ENCODE data around the gene CLSTN2.

CLSTN2 gene

DNA sequence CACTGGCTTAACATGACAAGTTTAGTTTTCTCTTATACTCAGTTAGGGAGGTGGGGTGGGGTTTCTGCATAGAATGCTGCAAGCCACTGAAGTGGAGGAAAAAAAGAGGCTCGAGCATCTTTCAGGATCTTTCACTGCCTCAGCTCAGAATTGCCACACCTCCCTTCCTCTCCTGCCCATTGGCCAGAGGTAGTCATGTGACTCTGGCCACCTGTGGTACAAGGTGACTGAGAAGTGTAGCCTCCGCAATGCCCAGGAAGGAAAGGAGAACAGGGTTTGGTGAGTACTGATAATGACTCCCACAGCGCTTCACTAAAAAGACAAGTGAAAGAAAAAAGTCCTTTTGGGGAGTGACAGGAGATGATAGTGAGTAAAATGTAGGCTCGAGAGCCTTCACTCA lies 618.6 kb downstream of the CLSTN2 start:
- no peak for TF ChIP-seq JUND (IDR thresholded peaks at IDR 0.05; ENCODE audit: low read depth)
- in situ Hi-C loops (cut with HindIII; ENCODE audit: low pct_unique_long_range_greater_than_20kb, low sequenced_read_pairs): no loop called here
- DNase-seq (ENCODE audit: low read depth in 1 of 2, low spot score in 1 of 2): no peak

DNA sequence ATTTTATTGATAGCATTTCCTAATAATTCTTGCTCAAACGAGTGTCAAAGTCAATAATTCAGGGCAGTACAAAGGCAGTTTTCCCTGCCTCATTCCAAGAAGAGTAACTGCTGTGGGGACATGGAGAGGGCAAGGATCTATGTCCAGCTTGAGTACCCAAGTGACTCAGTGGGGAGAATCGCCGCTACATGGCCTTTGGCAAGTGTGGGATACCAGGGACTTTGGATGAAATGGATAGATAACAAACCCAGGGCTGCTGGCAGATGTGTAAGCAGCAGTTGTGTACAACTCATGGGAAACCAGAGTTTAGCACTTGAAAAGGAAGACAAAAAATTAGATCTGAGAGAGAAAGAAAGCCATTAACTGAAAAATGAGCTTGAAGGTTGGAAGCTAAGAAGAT lies 620.7 kb downstream of the CLSTN2 start:
- no peak for DNase-seq (ENCODE audit: low read depth in 1 of 2, low spot score in 1 of 2)
- TF ChIP-seq JUND (IDR thresholded peaks at IDR 0.05; ENCODE audit: low read depth): no peak
- in situ Hi-C loops (cut with HindIII; ENCODE audit: low pct_unique_long_range_greater_than_20kb, low sequenced_read_pairs): no loop called here

DNA sequence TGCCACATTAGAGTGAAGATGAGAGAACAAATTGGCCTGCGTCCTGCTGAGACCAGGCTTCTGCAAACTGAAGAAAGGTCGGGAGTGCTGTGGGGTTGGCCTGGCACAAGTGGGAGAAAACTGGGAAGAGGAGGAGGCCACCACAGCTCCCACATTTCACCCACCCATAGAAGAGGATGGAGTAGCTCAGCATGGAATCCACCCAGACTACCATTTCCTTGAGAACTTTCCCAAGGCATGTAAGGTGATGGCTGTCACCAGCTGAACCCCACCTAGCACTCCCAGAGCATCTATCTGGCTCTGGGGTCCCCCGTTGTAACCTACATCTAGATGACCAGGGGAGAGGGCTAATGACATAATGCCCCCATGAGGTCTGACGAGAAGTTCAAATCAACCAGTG lies 622.5 kb downstream of the CLSTN2 start:
- no peak for TF ChIP-seq JUND (IDR thresholded peaks at IDR 0.05; ENCODE audit: low read depth)
- DNase-seq (ENCODE audit: low read depth in 1 of 2, low spot score in 1 of 2): no peak
- in situ Hi-C loops (cut with HindIII; ENCODE audit: low pct_unique_long_range_greater_than_20kb, low sequenced_read_pairs): no loop called here

DNA sequence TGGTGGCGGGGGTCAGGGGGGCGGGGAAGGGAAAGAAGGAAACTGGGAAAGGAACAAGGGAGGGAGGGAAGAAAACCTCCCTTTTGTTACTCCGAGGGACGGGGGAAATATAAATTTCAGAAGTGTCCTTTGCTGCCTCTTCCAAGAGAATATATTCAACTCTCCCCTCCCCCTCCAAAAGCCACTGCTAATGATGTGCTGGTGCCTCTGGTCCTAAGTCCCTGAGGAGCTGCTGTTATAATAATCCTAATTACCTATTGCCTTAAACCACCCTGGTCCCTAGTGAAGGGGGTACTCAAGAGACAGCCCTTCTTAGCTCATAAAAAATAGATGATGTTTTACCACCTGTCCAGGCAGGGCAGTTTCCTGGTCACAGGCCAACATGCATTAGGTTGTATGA lies 624.6 kb downstream of the CLSTN2 start:
- in situ Hi-C loops (cut with HindIII; ENCODE audit: low pct_unique_long_range_greater_than_20kb, low sequenced_read_pairs): no loop called here
- no peak for DNase-seq (ENCODE audit: low read depth in 1 of 2, low spot score in 1 of 2)
- no peak for TF ChIP-seq JUND (IDR thresholded peaks at IDR 0.05; ENCODE audit: low read depth)

DNA sequence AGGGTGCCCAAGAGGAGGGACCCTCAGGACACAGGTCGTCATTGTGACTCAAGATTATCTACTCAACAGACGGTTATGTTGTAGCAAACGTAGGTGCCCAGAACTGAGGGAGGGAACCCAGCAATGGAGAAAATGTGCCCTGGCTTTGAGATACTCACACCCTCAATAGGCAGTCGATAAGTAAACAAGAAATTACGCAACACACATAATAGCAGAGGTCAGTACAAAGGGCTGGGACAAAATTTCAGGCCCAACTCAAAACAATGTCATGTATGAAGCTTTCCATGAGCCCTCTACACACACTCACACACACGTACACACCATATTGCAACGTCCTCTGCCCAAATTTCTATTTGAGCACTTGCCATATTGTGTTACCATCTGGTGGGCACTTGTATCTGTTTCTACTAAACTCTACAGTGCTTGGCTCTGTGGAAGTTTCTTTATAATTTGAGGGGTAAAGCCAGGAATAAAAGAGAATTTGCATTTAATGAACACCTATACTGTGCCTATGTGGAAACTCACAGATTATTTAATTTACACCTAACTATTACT lies 628.3 kb downstream of the CLSTN2 start:
- in situ Hi-C loops (cut with HindIII; ENCODE audit: low pct_unique_long_range_greater_than_20kb, low sequenced_read_pairs): no loop called here
- no peak for TF ChIP-seq JUND (IDR thresholded peaks at IDR 0.05; ENCODE audit: low read depth)
- DNase-seq (ENCODE audit: low read depth in 1 of 2, low spot score in 1 of 2): no peak

DNA sequence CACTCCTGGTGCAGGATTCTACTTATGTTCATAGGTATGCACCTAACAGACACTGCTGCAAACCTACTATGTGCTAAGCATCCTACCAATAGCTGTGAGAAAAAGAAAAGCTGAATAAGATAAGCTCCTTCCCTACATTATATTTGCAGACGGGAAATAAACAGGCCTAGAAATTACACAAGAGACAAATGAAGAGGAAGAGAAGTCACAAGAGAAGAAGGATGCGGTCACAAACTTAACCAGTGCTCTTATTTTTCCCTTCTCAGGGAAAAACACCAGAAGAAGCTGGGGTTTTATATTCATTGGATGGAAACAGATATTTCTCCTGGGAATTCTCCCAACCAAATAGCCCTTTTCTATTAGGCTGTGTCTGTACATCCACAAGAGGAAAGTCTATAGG lies 633.1 kb downstream of the CLSTN2 start:
- no peak for TF ChIP-seq JUND (IDR thresholded peaks at IDR 0.05; ENCODE audit: low read depth)
- in situ Hi-C loops (cut with HindIII; ENCODE audit: low pct_unique_long_range_greater_than_20kb, low sequenced_read_pairs): no loop called here
- DNase-seq (ENCODE audit: low read depth in 1 of 2, low spot score in 1 of 2): no peak

DNA sequence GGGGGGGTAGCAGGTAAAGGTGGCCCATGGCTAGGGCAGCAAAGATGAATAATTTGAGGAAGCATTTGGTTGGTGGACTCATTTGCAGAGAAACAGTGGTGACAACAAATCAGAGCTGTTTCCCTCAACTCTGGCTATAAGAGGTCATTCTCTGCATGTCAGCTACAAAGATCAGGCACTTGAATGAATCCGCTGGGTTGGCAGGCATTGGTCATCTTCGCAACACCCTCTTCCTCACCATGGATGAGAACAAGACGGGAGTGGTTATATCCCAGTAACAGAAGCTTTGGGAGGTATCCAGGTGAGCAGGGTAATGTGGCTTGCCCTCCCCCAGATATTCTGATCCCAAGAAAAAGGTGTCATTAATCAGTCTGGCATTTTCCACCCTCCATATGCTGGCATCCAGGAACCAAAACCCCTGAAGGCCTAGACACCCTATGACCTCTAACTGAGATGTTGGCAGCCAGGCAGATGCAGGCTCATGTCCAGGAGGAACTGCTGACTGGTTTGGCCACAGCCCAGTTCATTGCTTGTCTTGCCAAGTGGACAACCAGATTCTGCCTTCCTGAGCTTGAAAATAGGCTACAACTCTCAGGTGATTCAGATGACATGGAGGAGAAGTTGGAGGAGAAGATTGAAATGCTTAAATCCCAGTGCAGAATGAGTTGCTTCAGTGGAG lies 634.0 kb downstream of the CLSTN2 start:
- in situ Hi-C loops (cut with HindIII; ENCODE audit: low pct_unique_long_range_greater_than_20kb, low sequenced_read_pairs): no loop called here
- peak in 1 of 2 experiments; percentile 43 for DNase-seq (ENCODE audit: low read depth in 1 of 2, low spot score in 1 of 2)
- TF ChIP-seq JUND (IDR thresholded peaks at IDR 0.05; ENCODE audit: low read depth): no peak

DNA sequence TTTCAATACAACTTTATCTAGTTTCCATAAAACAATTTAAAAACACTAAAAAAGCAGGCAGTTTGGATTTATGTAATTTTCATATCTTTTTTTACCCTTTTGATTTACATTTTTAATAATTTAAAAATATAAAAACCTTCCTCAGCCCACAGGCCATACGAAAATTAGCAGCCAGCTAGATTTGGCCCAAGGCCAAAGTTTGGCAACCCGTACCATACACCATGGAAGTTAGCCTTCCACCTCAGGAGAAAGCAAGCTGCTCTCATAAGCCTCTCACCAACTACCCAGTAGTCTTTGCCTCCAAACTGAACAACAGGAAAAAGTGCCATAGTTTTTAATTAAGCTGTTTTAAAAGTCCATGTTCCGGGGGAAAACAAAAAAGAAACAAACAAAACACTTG lies 635.6 kb downstream of the CLSTN2 start:
- DNase-seq (ENCODE audit: low read depth in 1 of 2, low spot score in 1 of 2): no peak
- in situ Hi-C loops (cut with HindIII; ENCODE audit: low pct_unique_long_range_greater_than_20kb, low sequenced_read_pairs): no loop called here

DNA sequence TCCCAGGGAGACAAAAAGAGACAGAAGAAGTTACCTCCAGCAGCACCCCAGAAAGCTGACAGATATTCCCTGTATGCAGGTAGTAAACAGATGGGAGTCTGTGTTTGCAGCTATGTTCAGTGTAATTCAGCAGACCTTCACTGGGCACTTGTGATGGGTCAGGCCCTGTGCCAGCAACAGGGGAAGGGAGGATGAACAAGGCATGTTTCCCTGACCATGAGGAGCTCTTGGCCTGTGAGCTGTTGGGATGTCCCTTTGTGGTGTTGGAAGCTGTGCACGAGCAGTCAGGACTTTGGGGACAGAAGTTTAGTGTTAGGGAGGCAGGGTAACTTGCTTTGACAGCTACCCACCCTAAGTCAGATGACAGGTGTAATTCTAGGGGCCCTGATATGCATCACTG lies 636.9 kb downstream of the CLSTN2 start:
- TF ChIP-seq JUND (IDR thresholded peaks at IDR 0.05; ENCODE audit: low read depth): no peak
- in situ Hi-C loops (cut with HindIII; ENCODE audit: low pct_unique_long_range_greater_than_20kb, low sequenced_read_pairs): no loop called here
- no peak for DNase-seq (ENCODE audit: low read depth in 1 of 2, low spot score in 1 of 2)

More for the DNA sequence above, 635.6 kb downstream of the CLSTN2 start:
- TF ChIP-seq JUND (IDR thresholded peaks at IDR 0.05; ENCODE audit: low read depth): no peak

DNA sequence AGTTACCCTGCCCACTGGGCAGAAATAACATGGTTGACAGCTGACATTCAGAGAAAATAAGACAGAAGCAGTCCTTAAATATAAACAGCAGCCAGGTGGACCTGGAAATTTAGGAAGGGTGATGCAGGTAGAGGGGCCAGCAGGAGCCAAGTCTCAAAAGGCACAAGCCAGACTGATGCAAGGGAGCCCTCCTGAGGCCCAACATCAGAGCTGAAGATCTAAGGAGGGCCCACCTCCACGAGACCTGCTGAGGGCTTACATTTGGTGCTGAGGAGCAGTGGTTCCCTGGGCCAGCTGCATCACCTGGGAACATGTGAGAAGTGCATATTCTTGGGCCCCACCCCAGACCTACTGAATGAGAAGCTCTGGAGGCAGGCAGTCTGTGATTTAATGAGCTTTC lies 637.3 kb downstream of the CLSTN2 start:
- in situ Hi-C loops (cut with HindIII; ENCODE audit: low pct_unique_long_range_greater_than_20kb, low sequenced_read_pairs): no loop called here
- TF ChIP-seq JUND (IDR thresholded peaks at IDR 0.05; ENCODE audit: low read depth): no peak

DNA sequence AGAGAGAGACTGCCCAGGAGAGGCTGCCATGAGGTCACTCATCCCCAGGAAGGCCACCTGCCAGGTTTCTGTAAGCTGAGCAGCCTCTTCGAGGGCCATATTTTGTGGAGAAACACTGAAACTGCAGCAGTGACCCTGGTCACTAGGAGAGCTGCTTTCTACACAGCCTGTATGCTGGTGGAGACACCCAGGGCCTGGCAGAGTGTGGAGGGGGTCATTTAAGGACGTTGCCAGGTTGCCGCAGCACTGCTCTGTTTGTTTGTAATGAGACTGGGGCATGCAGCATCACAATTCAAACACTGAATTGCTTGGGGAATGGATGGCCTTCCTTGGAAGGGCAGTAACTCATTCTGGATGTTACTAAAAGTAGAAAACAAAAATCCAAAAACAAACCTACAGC lies 638.0 kb downstream of the CLSTN2 start:
- no peak for TF ChIP-seq JUND (IDR thresholded peaks at IDR 0.05; ENCODE audit: low read depth)
- in situ Hi-C loops (cut with HindIII; ENCODE audit: low pct_unique_long_range_greater_than_20kb, low sequenced_read_pairs): no loop called here
- peak in 1 of 2 experiments; percentile 44 for DNase-seq (ENCODE audit: low read depth in 1 of 2, low spot score in 1 of 2)

More for the DNA sequence above, 637.3 kb downstream of the CLSTN2 start:
- DNase-seq (ENCODE audit: low read depth in 1 of 2, low spot score in 1 of 2): no peak

DNA sequence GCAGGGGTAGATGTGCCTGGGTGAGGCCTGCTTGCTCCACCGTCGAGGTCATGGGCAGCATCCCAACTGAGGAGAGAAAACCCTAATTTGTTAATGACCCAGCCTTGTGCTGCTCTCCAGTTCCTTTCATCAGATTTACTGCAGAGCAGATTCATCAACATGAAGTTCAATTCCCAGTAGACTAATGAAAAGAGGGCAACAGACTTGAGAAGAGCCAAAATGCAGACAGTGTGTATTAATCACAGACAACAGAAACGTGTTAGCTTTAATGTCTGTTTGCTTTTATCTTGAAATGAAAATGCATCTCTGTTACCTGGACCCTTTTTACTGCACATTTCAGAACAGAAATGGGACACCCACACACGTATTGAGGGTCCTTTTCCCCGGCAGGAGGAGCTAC lies 639.4 kb downstream of the CLSTN2 start:
- DNase-seq (ENCODE audit: low read depth in 1 of 2, low spot score in 1 of 2): no peak
- TF ChIP-seq JUND (IDR thresholded peaks at IDR 0.05; ENCODE audit: low read depth): no peak
- in situ Hi-C loops (cut with HindIII; ENCODE audit: low pct_unique_long_range_greater_than_20kb, low sequenced_read_pairs): no loop called here

DNA sequence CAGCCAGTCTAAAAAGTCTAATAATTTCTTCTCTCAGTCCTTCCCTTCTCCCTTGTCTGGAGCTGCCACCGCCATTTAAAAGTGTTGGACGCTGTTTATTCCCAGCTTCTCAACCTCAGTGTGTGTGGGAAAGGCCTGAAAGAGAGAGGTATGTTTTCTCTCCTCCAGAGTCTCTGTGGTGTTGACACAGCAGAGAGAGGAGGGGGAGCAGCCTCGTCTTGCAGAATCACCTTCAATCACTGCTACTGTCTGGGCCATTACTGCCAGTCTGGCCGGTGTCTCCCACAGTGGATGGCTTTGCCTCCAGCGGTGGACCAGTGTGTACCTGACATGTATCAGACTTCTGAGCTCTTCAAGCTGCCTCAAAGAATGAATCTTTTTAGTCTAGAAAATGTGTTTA lies 641.5 kb downstream of the CLSTN2 start:
- DNase-seq (ENCODE audit: low read depth in 1 of 2, low spot score in 1 of 2): no peak
- TF ChIP-seq JUND (IDR thresholded peaks at IDR 0.05; ENCODE audit: low read depth): no peak
- in situ Hi-C loops (cut with HindIII; ENCODE audit: low pct_unique_long_range_greater_than_20kb, low sequenced_read_pairs): no loop called here

DNA sequence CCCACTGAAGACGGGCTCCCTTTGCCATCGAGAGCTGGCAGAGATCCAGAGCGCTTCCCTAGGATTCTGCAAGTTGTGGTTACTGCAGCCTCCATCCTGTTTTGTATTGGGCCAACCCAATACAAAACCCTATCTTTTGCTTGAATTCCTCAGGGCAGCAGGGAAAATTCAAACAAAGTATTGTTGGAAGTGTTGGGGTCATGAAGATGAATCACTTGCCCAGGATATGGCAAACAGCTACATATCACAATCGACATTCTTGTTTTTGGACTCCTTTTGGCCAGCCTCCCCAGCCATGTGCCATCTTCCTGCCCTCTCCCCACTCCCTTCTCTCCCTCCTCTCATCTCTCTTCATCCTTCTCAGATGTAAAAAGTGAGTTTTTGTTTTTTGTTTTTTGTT lies 642.9 kb downstream of the CLSTN2 start:
- in situ Hi-C loops (cut with HindIII; ENCODE audit: low pct_unique_long_range_greater_than_20kb, low sequenced_read_pairs): no loop called here
- TF ChIP-seq JUND (IDR thresholded peaks at IDR 0.05; ENCODE audit: low read depth): no peak
- DNase-seq (ENCODE audit: low read depth in 1 of 2, low spot score in 1 of 2): no peak

Measured in T47D (cell line).